ENCODE data around the gene CYP27B1.

DNA sequence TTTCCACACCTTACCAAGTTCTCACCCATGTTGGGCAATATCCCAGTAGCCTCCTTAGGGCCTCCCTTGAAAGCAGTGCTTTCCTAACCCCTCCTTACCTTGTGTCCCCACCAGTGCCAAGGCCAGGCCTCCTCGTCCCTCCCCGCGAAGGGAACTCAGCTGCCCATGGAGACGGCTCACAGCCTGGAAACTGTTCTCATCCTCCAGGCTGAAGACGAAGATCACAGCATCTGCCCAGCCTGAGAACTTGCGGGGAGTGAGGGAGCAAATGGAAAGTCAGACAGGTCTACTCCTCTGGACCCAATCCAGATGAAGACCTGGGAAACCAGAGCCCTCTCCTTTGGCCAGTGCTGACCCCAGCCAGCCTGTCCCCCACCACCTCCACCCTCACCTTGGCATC lies 33.0 kb downstream of the CYP27B1 start:
- TF ChIP-seq, protein P1, sequence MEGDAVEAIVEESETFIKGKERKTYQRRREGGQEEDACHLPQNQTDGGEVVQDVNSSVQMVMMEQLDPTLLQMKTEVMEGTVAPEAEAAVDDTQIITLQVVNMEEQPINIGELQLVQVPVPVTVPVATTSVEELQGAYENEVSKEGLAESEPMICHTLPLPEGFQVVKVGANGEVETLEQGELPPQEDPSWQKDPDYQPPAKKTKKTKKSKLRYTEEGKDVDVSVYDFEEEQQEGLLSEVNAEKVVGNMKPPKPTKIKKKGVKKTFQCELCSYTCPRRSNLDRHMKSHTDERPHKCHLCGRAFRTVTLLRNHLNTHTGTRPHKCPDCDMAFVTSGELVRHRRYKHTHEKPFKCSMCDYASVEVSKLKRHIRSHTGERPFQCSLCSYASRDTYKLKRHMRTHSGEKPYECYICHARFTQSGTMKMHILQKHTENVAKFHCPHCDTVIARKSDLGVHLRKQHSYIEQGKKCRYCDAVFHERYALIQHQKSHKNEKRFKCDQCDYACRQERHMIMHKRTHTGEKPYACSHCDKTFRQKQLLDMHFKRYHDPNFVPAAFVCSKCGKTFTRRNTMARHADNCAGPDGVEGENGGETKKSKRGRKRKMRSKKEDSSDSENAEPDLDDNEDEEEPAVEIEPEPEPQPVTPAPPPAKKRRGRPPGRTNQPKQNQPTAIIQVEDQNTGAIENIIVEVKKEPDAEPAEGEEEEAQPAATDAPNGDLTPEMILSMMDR (IDR thresholded peaks at IDR 0.05): no peak
- no peak for TF ChIP-seq POLR2A (IDR thresholded peaks at IDR 0.05)

Measured in breast epithelium (tissue), 3 donors.